Glutamatergic neuron (in vitro differentiated cells): ENCODE results near the gene EPM2A. TPM values are rescaled to one million over a fixed set of nuclear protein-coding genes. Genes with fewer than 3 reads are reported as not detected.

ENCODE experiments used
- DNase-seq: peaks from one replicate; pipeline ENCODE4 v3.0.0; 2022
- H3K27ac Mint-ChIP-seq: one replicate; pipeline ENCODE4 v1.8.0; 2020; ENCODE audit warnings: mild to moderate bottlenecking, mixed read lengths, inconsistent platforms; ENCODE audit not compliant: unreplicated experiment
- H3K27me3 Mint-ChIP-seq: one replicate; pipeline ENCODE4 v1.8.0; 2020; ENCODE audit warnings: mild to moderate bottlenecking, moderate library complexity, mixed read lengths, inconsistent platforms; ENCODE audit not compliant: unreplicated experiment
- H3K36me3 Mint-ChIP-seq: one replicate; pipeline ENCODE4 v1.8.0; 2020; ENCODE audit warnings: mild to moderate bottlenecking, mixed read lengths, inconsistent platforms; ENCODE audit not compliant: unreplicated experiment
- H3K4me1 Mint-ChIP-seq: one replicate; pipeline ENCODE4 v1.8.0; 2020; ENCODE audit warnings: mild to moderate bottlenecking, low read depth, mixed read lengths, inconsistent platforms; ENCODE audit not compliant: unreplicated experiment
- H3K4me3 Mint-ChIP-seq: one replicate; pipeline ENCODE4 v1.8.0; 2020; ENCODE audit warnings: mild to moderate bottlenecking, mixed read lengths, inconsistent platforms; ENCODE audit not compliant: unreplicated experiment
- H3K9me3 Mint-ChIP-seq: one replicate; pipeline ENCODE4 v1.8.0; 2020; ENCODE audit warnings: mild to moderate bottlenecking, moderate library complexity, mixed read lengths, inconsistent platforms; ENCODE audit not compliant: unreplicated experiment
- total RNA-seq: library from RNA; stranded (reverse); fragmentation: NEBNext Ultra II Directional; extraction: Animal tissue kit (Norgen Biotek cat#: 25700); gene quantifications from one replicate; pipeline ENCODE4 v1.2.1, GENCODE V29; 2021; ENCODE audit not compliant: unreplicated experiment
- TF ChIP-seq, protein P1 (sequence below): fragments of 200-600 bp; sonication (generic); IDR thresholded peaks from one replicate; pipeline ENCODE4 v1.5.0; 2021; ENCODE audit not compliant: partially characterized antibody, unreplicated experiment

EPM2A gene
- total RNA-seq, 1 donor from 2014 or later, result 15.5 TPM

DNA sequence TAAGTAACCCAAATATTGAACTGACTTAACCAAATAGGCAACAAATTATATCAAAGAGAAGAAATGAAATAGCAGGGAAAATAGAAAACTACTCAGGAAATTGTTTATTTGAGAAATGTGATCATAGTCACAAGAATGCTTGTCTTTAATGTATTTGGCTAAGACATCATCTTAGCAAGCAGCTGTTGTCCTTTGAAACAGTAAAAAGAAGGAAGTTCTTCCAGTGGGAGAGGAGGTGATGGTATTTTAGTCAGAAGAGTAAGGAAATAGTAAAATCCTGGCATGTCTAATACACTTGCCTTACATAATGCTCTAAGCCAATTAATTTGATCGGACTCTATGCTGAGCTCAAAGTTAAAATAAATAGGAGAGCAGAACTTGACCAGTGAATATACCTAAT is 126.5 kb downstream of the EPM2A start:
- Mint-ChIP-seq H3K9me3 (no peaks in the 10 kb centered on the region), H3K27ac (no peak overlapping the region), H3K4me3 (no peak overlapping the region), H3K4me1 (no peaks in the 10 kb centered on the region), H3K36me3 (no peaks in the 10 kb centered on the region), H3K27me3 (no peaks in the 10 kb centered on the region)
- DNase-seq, result no peak
- TF ChIP-seq, protein P1, sequence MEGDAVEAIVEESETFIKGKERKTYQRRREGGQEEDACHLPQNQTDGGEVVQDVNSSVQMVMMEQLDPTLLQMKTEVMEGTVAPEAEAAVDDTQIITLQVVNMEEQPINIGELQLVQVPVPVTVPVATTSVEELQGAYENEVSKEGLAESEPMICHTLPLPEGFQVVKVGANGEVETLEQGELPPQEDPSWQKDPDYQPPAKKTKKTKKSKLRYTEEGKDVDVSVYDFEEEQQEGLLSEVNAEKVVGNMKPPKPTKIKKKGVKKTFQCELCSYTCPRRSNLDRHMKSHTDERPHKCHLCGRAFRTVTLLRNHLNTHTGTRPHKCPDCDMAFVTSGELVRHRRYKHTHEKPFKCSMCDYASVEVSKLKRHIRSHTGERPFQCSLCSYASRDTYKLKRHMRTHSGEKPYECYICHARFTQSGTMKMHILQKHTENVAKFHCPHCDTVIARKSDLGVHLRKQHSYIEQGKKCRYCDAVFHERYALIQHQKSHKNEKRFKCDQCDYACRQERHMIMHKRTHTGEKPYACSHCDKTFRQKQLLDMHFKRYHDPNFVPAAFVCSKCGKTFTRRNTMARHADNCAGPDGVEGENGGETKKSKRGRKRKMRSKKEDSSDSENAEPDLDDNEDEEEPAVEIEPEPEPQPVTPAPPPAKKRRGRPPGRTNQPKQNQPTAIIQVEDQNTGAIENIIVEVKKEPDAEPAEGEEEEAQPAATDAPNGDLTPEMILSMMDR, result no peak

DNA sequence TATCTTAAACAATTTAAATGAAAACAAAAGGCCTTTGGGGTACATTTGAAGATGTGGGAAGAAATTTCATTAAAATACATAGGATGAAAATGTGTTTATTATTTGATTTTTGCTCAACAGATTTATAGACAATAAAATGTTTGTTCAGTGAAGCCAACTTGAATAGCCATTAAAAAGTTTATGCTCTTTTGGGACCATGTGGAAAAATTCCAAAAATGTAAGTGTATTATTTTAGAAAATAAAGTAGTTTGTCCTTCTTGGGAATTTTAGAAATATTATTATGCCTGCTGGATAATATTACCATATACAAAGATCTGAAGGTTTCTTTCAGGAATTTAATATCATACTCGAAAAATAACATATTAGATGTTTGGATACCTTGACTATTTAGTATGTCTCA is 131.3 kb downstream of the EPM2A start:
- Mint-ChIP-seq H3K36me3 (no peaks in the 10 kb centered on the region), H3K27me3 (peaks cover 5% of the 10 kb centered on the region), H3K9me3 (no peaks in the 10 kb centered on the region), H3K4me1 (no peaks in the 10 kb centered on the region), H3K4me3 (no peak overlapping the region), H3K27ac (no peak overlapping the region)
- TF ChIP-seq, protein P1, result no peak
- no peak for DNase-seq

DNA sequence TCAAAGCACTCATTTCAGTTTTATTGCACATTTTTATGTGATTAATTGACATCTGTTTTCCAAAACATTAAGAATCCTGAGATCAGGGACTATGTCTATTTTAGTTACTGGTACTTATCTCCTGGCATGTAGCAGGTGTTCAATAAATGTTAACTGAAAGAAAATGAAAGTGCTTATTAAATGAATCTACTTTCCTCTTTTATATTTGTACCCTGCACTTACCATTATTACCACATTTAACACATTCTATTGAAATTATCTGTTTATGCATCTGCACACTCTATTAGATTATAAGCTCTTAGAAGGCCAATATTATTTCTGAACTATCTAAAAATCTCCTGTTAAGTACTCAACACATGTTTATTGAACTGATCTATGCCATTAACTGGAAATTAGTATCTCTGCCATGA is 131.9 kb downstream of the EPM2A start:
- Mint-ChIP-seq H3K9me3 (no peaks in the 10 kb centered on the region), H3K36me3 (no peaks in the 10 kb centered on the region), H3K4me1 (no peaks in the 10 kb centered on the region), H3K27ac (no peak overlapping the region), H3K27me3 (peaks cover 5% of the 10 kb centered on the region), H3K4me3 (no peak overlapping the region)
- no peak for DNase-seq
- TF ChIP-seq, protein P1, result no peak

DNA sequence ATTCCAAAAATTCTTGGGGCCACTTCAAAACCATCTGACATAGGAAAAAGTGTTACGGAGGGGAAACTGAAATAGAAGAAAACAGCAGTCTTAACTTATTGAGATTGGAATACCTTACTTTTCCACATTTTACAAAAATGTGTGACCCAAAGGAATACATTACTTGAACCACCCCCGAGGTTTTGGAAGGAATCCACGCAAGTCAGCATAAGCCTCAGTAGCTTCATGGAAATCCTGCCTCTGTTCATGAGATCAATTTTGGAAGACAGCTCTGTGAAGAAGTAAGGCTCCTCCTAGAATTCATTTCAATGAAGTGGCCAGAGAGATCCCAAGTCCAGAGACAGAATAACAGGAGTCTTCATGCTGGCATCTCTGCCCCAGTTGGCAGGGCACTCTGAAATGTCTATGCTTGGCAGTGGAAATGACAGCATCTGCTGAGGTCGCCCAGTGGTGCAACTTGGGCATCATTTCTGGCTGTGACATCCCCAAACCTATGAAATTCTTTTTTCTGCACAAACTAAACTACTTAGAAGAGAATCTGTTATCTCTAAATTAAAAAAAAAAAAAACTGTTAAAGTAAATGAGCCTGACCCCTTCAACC is 132.5 kb downstream of the EPM2A start:
- H3K9me3 Mint-ChIP-seq, result no peaks in the 10 kb centered on the region
- TF ChIP-seq, protein P1, result no peak
- H3K4me3 Mint-ChIP-seq, result no peak overlapping the region
- peaks cover 5% of the 10 kb centered on the region for H3K27me3 Mint-ChIP-seq
- no peaks in the 10 kb centered on the region for H3K36me3 Mint-ChIP-seq
- H3K27ac Mint-ChIP-seq, result no peak overlapping the region
- no peaks in the 10 kb centered on the region for H3K4me1 Mint-ChIP-seq
- DNase-seq, result no peak

DNA sequence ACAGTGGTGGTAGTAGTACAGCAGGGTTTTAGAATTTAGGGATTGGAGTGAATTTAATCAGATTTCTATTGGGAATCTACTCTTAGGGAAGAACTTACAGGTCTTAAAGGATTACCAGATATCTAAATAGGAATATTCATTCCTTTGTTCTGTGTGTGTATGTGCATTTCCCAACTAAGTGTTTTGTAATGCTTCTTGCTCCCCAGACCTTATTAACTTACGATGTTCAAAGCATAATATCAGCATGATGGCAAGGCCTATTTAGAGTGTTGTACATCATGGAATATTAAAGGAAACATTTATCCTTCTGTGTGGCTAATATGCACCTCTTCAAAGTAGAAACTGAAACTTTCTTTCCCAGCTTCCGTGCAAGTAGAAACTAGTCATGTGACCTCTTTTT is 133.9 kb downstream of the EPM2A start:
- no peak overlapping the region for H3K4me3 Mint-ChIP-seq
- H3K9me3 Mint-ChIP-seq, result no peaks in the 10 kb centered on the region
- no peaks in the 10 kb centered on the region for H3K36me3 Mint-ChIP-seq
- no peaks in the 10 kb centered on the region for H3K4me1 Mint-ChIP-seq
- H3K27me3 Mint-ChIP-seq, result peaks cover 5% of the 10 kb centered on the region
- TF ChIP-seq, protein P1, result no peak
- H3K27ac Mint-ChIP-seq, result no peak overlapping the region
- DNase-seq, result no peak
